Measurements from ENCODE around the gene SLC19A1.

Gene SLC19A1

DNA sequence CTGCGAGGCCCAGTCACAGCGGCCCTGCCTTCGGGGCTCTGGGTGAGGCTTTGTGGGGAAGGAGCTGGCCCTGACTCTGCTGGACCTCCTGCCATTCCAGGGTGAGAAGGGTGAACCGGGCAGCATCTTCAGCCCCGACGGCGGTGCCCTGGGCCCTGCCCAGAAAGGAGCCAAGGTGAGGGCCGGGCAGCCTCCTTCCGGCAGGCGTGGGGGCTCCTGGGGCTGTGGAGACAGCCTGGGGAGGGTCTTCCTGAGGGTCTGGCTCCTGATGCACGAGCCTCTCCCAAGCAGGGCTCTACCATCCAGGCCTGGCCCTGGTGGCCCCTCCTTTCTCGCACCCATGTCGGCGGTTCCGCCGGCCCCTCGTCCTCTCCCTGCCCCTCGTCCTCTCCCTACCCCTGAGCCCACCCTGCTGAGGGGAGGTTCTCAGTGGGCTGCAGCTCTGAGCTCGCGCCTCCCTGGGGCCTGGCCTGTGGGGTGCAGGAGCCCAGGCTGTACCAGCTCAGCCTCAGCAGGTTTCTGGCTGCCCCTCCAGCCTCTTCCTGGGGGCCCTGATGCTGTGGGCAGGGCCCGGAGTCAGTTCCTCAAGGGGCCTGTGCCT, 48.7 kb downstream of the SLC19A1 start:
- DNase-seq (ENCODE audit: low read depth in 2 of 2), result no peak

DNA sequence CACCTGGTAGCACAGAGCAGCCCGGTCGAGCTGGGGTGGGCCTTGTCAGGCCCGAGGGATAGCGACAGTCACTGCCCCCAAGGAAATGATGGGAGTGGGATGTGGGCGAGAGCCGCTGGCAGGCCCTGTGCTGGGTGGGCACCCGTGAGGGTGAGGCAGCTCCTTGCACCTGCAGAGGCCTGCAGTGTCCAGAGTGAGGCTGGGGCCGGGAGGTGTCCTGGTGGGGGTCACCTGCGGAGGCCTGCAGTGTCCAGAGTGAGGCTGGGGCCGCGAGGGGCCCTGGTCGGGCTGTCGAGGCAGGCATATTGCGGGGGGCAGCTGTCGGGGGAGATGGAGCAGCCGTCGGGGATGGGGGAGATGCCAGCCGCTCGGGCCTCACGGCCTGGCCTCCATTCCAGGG, 49.5 kb downstream of the SLC19A1 start:
- DNase-seq (ENCODE audit: low read depth in 2 of 2), result no peak

DNA sequence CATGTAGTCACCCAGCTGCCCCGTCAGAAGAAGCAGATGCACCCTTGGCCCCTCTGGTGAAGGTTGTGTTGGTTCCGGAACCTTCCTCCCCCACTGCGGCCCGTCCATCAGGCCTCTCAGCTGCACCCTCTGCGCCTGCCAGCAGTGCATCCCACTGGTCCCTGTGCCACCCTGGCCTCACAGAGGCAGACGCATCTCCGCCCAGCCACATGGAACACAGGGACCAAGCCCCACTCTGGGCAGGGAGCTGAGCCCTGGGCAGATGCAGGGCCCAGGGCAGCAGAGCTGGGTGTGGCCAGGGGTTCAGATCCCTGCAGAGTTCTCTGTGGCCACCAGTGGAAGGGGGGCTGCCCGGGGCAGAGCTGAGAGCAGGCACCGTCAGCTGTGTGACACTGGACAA, 50.6 kb downstream of the SLC19A1 start:
- no peak for DNase-seq (ENCODE audit: low read depth in 2 of 2)

DNA sequence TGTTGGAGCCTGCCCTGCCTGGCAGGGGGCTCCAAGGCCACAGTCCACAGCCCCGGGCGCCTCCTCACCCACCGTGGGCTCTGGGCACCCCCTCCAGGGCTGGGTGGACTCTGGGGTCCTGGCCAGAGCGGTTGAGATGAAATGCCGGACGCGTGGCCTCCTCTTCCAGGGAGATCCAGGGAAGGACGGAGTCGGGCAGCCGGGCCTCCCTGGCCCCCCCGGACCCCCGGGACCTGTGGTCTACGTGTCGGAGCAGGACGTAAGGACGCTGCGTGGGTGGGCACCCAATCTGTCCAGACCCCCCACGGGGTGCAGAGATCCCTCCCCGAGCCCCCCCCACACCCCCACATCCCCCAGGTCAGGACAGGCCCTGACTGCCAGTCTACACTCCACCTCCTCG, 51.2 kb downstream of the SLC19A1 start:
- DNase-seq (ENCODE audit: low read depth in 2 of 2), result no peak

DNA sequence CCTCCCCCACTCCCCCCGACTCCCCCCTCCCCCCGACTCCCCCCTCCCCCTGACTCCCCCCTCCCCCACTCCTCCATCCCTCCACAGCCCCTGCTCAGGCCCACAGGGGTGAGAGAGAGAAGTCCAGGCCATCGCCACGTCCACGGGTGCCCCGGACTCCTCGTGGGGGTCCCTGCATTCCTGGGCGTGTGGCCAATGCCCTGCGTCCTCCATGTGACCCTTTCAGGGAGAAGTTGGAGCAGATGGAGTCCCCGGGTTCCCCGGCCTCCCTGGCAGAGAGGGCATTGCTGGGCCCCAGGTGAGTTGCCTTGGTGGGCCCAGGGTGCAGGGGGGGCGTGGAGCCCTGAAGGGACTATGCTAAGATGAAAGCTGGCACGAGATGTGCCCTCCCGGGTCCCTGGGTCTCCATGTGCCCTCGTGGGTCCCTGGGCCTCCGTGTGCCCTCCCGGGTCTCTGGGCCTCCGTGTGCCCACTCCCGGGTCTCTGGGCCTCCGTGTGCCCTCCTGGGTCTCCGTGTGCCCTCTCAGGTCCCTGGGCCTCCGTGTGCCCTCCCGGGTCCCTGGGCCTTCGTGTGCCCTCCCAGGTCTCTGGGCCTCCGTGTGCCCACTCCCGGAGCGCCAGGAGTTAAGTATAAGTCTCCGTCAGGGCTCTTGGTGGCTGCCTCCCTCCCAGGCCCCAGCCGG, 52.0 kb downstream of the SLC19A1 start:
- no peak for DNase-seq (ENCODE audit: low read depth in 2 of 2)

DNA sequence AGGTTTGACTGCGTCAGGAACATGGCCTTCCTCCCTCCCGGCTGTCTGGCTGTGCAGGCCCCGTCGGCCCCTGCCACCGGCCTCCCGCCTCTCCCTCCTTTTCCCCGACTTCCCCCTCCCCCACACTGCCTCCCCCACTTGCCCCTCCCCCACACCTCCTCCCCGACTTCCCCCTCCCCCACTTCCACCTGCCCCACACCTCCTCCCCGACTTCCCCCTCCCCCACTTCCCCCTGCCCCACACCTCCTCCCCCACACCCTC, 52.6 kb downstream of the SLC19A1 start:
- no peak for DNase-seq (ENCODE audit: low read depth in 2 of 2)

DNA sequence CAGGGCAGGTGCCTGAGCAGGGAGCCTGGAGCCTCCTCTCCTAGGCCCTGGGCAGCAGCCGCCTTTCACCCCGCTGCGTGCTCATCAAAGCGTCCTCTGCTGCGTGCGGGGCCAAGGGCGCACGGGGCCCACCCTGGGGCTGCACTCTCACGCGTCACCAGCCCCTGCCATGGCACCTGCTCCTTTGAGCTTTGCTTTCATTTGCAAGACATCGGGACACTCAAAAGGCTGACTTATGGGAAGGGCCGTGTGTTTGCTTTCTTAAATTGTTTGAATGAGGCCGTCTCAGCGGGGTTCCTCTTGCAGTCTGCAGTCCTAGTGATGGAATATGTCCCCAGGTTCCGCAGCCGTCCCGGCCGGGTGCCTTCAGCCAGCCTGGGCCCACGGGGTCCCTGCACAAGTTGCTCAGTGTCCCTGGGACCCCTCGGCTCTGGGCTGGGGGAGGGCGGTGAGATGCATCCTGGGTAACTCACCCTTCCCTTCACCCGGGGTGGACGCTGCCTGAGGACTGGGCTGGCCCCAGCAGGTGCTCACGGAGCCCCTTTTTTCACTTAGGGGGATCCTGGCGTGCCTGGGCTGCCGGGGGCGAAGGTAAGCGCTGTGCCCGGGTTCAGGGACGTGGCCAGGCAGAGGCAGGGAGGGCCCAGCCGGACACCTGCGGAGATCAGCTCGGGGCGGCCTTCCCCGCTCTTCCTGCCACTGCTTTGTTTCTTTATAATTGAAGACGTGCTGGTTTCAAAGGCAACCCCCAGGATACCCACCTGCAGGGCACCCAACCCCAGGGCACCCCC, 53.1 kb downstream of the SLC19A1 start:
- no peak for DNase-seq (ENCODE audit: low read depth in 2 of 2)

DNA sequence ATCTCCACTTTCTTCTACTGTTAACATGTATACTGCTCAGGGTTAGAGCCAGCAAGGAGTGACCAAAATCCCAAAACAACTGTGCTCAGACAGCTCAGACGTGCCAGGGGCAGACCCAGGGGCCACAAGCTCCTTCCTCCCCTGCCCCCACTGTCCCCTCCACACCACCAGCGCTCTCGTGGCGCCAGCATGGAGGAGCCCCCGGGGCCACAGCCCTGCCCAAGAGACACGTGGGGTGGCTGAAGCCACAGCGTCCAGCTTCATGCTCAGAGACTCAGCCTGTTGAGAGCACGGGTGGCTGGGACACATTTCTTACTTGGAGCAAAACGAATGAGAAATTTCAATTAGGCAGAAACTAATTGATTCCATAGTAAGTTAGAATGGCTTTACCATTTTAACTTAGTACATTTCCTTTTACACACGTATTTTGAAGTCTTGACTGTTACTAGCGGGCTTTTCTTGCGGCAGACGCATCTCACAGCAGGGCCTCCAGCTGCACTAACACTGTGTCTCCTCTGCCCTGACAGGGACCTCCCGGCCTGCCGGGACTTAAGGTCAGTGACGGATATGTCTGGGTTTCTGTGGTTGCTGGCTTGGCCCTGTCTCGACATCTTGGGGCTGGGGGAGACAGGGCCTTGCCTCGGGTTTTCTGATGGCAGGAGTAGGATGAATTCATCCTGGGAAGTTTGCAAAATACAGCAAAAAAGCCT, 54.2 kb downstream of the SLC19A1 start:
- DNase-seq (ENCODE audit: low read depth in 2 of 2), result no peak

DNA sequence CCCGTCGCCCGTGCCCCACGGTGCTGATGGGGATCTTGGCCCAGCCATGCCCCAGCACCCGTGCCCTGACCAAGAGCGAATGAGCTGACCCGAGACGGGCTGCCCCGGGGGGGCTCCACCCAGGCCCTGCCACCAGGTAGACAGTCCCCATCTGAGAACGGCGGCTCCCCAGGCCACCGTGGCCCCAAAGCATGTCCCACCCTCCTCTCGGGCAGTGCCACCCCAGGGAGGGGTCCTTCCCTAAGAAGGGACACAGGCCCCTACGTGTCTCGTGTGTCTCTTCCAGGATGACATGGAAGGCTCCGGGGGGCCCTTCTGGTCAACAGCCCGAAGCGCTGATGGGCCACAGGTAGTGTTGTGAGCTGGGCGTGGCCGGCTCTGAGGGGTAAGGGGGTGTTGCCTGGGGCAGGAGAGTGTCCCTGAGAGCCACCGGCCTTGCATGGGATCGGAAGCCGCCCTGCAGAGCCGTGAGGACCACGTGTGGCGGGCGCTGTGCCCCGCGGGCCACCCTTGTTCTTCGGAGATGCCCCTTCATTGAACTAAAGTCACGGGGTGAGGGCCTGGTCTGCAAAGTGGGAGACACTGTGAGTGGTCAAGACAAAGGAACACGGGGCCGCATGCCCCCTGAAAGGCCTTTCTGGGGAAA, 55.0 kb downstream of the SLC19A1 start:
- DNase-seq (ENCODE audit: low read depth in 2 of 2), result no peak

DNA sequence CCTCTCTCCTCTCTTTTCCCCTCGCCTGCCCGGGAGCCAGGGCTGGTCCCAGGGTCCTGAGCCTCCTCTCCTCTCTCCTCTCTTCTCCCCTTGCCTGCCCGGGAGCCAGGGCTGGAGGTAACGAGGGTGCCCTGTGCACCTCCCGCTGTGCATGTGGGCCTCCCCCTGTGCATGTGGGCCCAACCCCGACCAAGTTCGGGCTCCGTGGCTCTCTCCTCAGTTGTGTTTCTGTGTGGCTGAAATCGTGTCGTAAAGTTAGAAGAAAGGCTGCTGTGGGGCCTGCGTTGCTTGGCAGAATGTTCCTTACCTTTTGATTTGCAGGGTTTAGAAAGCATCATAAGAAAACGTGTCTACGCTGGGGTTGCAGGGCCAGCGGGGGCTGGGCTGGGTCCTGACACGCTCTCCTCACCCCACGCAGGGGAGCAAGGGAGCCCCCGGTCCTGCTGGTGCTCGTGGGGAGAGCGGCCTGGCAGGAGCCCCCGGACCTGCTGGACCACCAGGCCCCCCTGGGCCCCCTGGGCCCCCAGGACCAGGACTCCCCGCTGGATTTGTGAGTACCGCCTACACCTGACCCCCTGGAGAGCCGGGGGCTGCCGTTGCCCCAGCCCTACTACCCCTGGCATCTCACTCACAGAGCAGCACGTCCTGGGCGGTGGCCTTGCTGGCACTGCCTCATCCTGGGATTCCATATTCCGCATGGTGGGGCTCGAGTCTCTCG, 55.6 kb downstream of the SLC19A1 start:
- DNase-seq (ENCODE audit: low read depth in 2 of 2), result no peak

DNA sequence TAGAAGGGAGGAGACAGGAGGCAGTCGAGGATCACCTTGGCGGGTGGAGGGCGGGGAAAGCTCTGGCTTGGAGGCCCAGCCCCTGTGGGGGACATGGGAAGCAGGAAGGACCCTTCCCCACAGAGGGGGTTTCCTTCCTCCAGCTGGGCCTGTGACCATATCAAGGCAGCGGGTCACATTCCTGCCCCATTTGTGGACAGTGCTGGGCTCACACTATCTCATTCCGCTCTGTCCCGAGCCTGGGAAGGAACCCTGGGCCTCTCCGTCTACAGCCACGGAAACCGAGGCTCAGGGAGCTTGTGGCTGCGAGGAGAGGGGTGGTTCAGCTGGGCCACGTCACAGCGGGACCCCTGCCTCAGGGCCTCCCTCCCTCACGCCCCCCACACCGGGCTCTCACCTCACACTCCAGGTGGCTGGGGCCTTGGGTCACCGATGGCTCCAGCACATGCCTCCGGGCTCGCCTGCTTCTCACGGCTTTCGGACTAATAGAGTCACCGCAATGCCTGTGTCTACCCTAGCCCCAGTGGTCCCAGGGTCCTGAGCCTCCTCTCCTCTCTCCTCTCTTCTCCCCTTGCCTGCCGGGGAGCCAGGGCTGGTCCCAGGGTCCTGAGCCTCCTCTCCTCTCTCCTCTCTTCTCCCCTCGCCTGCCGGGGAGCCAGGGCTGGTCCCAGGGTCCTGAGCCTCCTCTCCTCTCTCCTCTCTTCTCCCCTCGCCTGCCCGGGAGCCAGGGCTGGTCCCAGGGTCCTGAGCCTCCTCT, 56.4 kb downstream of the SLC19A1 start:
- DNase-seq (ENCODE audit: low read depth in 2 of 2), result no peak

DNA sequence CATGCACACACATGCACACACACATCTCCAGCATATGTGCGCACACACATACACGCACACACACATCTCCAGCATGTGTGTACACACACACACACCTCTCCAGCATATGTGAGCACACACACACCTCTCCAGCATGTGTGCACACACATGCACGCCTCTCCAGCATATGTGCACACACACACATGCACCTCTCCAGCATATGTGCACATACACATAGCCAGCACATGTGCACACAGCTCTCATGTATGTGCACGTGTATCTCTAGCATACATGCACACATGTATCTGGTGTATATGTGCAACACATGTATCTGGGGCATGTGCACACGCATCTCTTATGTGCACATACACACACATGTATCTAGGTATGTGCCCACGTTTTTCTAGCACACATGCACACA, 57.9 kb downstream of the SLC19A1 start:
- no peak for DNase-seq (ENCODE audit: low read depth in 2 of 2)

DNA sequence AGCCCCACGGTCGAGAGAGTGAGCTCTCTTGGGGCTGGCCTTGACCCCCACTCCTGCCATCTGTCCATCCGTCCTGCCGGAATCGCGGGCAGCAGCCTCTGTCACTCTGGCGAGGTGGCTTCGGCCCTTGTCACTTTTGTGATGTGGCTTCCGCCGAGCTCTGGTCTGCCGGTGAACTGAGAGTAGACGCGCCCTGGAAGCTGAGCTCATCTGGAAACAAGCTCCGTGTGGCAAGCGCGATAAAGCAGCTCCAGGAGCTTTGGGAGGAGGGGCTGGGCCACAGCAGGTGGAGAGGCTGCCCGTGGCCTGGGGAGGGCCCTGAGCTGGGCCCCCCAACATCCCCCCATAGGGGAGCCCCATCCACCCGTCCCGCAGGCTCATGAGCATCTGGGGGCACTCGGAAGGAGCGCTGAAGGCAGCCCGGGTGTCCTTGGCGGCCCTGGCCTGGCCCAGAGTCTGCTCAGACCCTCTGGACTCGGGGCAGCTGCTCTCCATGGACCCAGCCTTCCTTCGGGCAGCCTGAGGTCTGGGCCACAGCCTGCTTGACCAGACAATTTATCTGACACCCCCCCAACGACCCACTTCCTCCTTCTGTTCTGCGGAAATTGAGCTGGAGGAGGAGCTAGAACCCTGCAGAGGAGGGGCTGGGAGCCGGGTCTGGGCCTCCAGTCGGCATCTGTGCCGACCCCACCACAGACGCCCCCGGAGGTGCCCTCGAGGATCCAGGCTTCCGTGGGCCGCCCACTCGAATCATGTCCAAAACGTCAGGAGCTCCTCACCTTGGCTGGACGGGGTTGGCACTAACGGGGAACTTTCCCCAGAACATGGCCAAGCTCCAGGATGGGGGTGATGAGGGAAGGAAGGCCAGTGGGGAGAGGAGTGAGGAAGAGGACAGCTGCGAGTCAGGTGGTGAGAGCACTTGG, 59.1 kb downstream of the SLC19A1 start:
- DNase-seq (ENCODE audit: low read depth in 2 of 2), result peak in 1 of 2 donors; percentile 38

DNA sequence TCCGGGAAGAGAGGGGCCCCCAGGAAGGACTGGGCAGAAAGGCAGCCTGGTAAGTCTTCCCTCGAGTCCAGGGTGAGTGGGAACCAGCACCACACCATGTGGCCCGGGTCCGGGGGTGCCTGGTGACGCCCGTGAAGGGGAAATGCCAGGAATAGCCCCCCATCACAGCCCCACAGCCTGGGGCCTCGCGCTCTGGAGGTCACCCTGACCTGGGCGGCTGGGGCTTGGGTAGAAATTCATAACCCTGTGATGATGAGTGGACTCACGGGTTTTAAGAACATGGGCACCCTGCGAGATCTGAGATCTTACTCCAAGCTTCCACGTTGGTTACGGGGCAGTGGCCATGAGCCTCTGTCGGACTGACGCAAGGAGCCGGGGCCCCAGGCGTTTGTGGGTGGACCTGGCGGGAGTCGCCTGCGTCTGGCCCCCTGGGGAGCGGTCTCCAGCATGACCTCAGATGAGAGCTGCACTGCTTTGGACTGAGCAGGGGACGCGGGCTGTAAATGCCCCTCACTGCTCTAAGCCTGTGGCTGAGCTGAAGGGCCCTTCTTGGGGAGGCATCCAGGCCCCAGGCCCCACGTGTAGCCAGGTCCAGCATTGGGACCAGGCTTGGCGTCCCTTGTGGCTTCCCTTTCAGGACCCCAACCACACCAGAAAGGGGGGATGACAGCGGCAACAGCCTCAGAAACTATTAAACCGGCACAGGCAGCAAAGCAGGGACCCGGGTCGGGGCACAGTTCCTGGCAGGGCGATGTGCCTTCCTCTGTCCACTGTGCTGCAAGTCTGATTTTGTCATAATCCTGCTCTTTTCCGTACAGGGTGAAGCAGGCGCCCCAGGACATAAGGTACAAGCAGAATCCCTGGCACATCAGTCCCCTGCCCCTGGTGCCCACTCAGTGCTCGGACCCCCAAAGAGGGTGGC, 60.0 kb downstream of the SLC19A1 start:
- DNase-seq (ENCODE audit: low read depth in 2 of 2), result no peak

DNA sequence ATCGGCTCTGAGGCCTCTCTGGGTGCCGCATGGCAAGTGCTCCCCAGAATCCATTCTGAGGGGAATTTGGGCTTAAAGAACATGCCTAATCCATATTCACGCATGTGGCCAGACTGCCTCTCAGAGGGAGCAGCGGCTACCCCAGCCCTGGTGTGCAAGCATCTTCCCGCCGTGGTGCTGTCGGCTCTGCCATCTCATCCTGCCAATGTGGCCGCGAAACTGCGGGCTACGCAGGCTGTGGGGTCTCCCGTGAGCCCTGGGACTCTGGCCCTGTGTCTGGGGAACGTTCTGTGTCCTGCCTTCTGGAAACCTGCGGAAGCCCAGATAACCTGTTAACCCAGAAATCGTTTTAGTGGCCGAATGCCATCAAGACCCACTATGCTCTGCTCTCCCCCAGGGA, 60.7 kb downstream of the SLC19A1 start:
- DNase-seq (ENCODE audit: low read depth in 2 of 2), result no peak

DNA sequence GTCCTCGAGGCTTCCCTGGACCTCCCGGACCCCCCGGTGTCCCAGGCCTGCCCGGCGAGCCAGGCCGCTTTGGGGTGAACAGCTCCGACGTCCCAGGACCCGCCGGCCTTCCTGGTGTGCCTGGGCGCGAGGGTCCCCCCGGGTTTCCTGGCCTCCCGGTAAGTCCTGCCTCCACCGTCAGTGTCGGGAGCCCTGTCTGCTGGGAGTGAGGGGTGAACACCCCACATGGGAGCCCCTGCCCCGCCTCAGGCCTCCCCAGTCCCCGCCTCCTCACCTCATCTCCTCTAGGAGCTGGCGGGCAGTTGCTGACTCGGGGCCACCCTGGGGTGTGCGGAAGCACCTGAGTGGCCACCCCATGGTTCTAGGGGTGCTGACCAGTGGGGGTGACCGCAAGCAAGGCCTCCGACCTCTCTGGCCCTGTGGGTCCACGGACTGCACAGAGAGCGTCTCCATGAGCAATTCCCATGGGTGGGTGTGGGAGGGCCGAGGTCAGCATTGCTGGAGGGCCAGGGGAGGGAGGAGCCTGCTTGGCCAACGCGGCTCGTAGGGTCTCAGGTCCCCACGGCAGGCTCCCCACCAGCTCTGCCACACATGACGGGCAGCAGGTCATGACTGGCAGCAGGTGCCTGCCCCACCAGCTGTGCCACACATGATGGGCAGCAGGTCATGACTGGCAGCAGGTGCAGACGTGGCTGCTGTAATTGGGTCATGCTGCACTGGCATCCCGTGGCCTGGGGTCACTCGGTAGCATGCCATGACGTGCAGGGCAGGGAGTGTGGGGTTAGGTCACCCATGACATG, 61.3 kb downstream of the SLC19A1 start:
- no peak for DNase-seq (ENCODE audit: low read depth in 2 of 2)

Data from stimulated activated CD8-positive, alpha-beta memory T cell treated with anti-CD3 and anti-CD28 coated beads, Interleukin-15, amount 100 ng/mL, for 48 hours (primary cell).